Measurements from ENCODE around the gene AMPH.
A peak's percentile ranks its signal among the peaks of the same experiment; 100 is the strongest.
"Not testable (repeated sequence)": the region's sequence is repeated elsewhere in the genome, so short reads cannot be mapped to it uniquely, and the experiment has no call there.

The AMPH gene

GRCh38 chr7:38373155-38373554 lies 258.0 kb downstream of the AMPH start:
- TF ChIP-seq, protein P1, sequence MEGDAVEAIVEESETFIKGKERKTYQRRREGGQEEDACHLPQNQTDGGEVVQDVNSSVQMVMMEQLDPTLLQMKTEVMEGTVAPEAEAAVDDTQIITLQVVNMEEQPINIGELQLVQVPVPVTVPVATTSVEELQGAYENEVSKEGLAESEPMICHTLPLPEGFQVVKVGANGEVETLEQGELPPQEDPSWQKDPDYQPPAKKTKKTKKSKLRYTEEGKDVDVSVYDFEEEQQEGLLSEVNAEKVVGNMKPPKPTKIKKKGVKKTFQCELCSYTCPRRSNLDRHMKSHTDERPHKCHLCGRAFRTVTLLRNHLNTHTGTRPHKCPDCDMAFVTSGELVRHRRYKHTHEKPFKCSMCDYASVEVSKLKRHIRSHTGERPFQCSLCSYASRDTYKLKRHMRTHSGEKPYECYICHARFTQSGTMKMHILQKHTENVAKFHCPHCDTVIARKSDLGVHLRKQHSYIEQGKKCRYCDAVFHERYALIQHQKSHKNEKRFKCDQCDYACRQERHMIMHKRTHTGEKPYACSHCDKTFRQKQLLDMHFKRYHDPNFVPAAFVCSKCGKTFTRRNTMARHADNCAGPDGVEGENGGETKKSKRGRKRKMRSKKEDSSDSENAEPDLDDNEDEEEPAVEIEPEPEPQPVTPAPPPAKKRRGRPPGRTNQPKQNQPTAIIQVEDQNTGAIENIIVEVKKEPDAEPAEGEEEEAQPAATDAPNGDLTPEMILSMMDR (conservative IDR thresholded peaks at IDR 0.05; ENCODE audit: low read depth, low read length), result no peak
- DNase-seq (ENCODE audit: low read depth), result no peak
- H3K4me3 ChIP-seq (ENCODE audit: low read depth, low read length), result no peak overlapping the region

- TF ChIP-seq, protein P1 (conservative IDR thresholded peaks at IDR 0.05; ENCODE audit: low read depth, low read length), result no peak
- H3K4me3 ChIP-seq (ENCODE audit: low read depth, low read length), result no peak overlapping the region
Measured at GRCh38 chr7:38372290-38372689, 258.9 kb downstream of the AMPH start.

GRCh38 chr7:38369816-38370493 lies 261.2 kb downstream of the AMPH start:
- peak; percentile 95 for DNase-seq (ENCODE audit: low read depth)
- TF ChIP-seq, protein P1 (conservative IDR thresholded peaks at IDR 0.05; ENCODE audit: low read depth, low read length), result peak; percentile 97
- no peak overlapping the region for H3K4me3 ChIP-seq (ENCODE audit: low read depth, low read length)

More at GRCh38 chr7:38372290-38372689, 258.9 kb downstream of the AMPH start:
- DNase-seq (ENCODE audit: low read depth), result no peak

- peak; percentile 88 for DNase-seq (ENCODE audit: low read depth)
- TF ChIP-seq, protein P1 (conservative IDR thresholded peaks at IDR 0.05; ENCODE audit: low read depth, low read length), result peak; percentile 91
- H3K4me3 ChIP-seq (ENCODE audit: low read depth, low read length), result no peak overlapping the region
Measured at GRCh38 chr7:38368191-38368605, 263.0 kb downstream of the AMPH start.

DNA sequence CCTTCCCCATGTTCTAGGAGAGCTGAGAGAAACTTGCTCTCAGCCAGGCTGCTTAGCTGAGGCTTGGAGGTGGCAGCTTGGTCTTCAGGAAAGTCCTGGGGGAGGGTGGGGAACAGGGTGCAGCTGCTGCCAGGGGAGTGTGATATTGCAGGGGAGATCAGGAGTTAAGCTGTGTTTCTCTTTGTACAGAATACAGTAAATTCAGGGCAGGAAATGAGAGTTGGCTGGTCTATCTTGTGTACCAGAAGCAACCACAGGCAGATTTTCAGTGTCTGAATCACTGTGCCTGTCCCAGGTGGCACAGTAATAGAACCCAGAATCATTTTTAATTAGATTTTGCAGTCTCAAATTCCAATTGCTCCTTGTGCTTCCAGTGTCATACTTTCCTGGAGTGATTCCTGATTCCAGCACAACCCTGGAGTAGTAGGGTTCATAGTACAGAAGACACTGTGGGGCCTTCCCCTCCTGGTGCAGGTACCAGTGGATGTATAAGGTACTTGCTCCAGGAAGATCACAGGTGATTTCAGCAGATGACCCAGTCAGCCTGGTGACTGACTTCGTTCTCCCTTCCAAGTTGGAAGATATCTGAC lies 263.8 kb downstream of the AMPH start:
- TF ChIP-seq, protein P1 (conservative IDR thresholded peaks at IDR 0.05; ENCODE audit: low read depth, low read length), result no peak
- DNase-seq (ENCODE audit: low read depth), result no peak
- no peak overlapping the region for H3K4me3 ChIP-seq (ENCODE audit: low read depth, low read length)

DNA sequence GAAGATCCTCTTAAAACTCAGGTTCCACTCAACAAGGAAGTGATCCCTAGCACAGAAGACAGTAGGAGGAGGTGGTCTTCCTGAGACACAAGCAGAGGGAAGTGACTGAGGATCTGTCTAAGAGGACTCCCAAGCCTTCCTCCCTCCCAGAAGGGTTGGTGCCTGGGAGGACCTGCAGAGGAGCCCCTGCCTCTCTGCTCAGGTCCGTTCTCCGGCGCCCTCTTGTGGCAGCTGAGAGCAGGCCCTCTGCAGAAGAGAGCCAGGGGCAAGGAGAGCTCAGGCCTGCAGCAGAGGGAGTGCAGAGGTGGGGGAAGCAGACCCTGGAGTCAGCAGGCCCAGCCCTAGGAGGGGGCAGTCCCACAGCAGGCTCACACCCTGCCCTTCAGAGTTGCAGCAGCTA lies 267.8 kb downstream of the AMPH start:
- not testable (repeated sequence) for H3K4me3 ChIP-seq (ENCODE audit: low read depth, low read length)
- DNase-seq (ENCODE audit: low read depth), result peak; percentile 22
- TF ChIP-seq, protein P1 (conservative IDR thresholded peaks at IDR 0.05; ENCODE audit: low read depth, low read length), result peak; percentile 65

DNA sequence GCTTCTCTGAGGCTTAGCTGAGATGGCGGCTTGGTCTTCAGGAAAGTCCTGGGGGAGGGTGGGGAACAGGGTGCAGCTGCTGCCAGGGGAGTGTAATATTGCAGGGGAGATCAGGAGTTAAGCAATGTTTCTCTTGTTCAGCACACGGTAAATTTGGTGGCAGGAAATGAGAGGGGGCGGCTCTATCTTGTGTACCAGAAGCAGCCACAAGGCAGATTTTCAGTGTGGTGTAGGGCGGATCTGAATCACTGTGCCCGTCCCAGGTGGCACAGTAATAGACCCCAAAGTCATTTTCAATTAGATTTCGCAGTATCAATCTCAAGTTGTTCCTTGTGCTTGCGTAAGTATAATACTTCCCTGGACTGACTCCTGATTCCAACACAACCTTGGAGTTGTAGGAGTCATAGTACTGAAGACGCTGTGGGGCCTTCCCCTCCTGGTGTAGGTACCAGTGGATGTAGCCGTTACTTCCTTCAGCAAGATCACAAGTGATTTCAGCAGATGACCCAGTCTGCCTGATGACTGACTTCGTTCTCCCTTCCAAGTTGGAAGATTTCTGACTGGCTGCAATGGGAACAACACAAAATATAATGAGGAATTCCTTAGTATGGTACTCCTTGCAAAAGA lies 268.4 kb downstream of the AMPH start:
- DNase-seq (ENCODE audit: low read depth); H3K4me3 ChIP-seq (ENCODE audit: low read depth, low read length): not testable (repeated sequence)
